BLaER1 treated with 17β-estradiol and CSF1 and Interleukin-3, amounts not matched to agents 10 nM and 100 nM (cell line): Measurements from ENCODE around the gene PHLPP1.

ENCODE experiments used
- H3K27ac ChIP-seq, 11 experiments: shearing (Covaris generic); formaldehyde crosslinking; 2 replicates each; pipeline ENCODE4 v1.8.1; 2022
- H3K27me3 ChIP-seq, 11 experiments: shearing (Covaris generic); formaldehyde crosslinking; 2 replicates each; pipeline ENCODE4 v1.8.1; 2022
- H3K36me3 ChIP-seq, 11 experiments: shearing (Covaris generic); formaldehyde crosslinking; 2 replicates each; pipeline ENCODE4 v1.8.1; 2022
- H3K4me1 ChIP-seq, 10 experiments: shearing (Covaris generic); formaldehyde crosslinking; 2 replicates each; pipeline ENCODE4 v1.8.1; 2022
- H3K4me2 ChIP-seq, 11 experiments: shearing (Covaris generic); formaldehyde crosslinking; 2 replicates each; pipeline ENCODE4 v1.8.1; 2022
- H3K4me3 ChIP-seq, 10 experiments: shearing (Covaris generic); formaldehyde crosslinking; 2 replicates each; pipeline ENCODE4 v1.8.1; 2022
- H3K9ac ChIP-seq, 11 experiments: shearing (Covaris generic); formaldehyde crosslinking; 2 replicates each; pipeline ENCODE4 v1.8.1; 2022
- H3K9me3 ChIP-seq, 11 experiments: shearing (Covaris generic); formaldehyde crosslinking; replicated peaks in 1 of 11; 2 replicates each; pipeline ENCODE4 v1.8.1; 2022
- H4K20me1 ChIP-seq, 11 experiments: shearing (Covaris generic); formaldehyde crosslinking; 2 replicates each; pipeline ENCODE4 v1.8.1; 2022
- Cebpa-rat ChIP-seq, 11 experiments: shearing (Covaris generic); IDR thresholded peaks; 2 replicates each; pipeline ENCODE4 v1.8.1; 2022

The PHLPP1 gene

GRCh38 chr18:63002803-63003445 is 287.6 kb downstream of the PHLPP1 start:
- peaks cover 10 to 42% (median 20%) of the 10 kb centered on the region in 10 experiments; a peak in 19 of 20 replicates for H3K4me1 ChIP-seq
- H3K9me3 ChIP-seq, result peaks cover 0 to 39% (median 18%) of the 10 kb centered on the region in 11 experiments; a peak in 13 of 22 replicates
- no peaks in the 10 kb centered on the region for H4K20me1 ChIP-seq
- no peak for TF ChIP-seq Cebpa-rat (IDR thresholded peaks at IDR 0.05)
- no peaks in the 10 kb centered on the region for H3K36me3 ChIP-seq
- no peak overlapping the region for H3K9ac ChIP-seq
- H3K4me3 ChIP-seq, result no peak overlapping the region
- no peak overlapping the region for H3K4me2 ChIP-seq
- no peak overlapping the region for H3K27ac ChIP-seq
- H3K27me3 ChIP-seq, result no peaks in the 10 kb centered on the region

GRCh38 chr18:63003899-63004298 is 288.6 kb downstream of the PHLPP1 start:
- H3K27ac ChIP-seq, result no peak overlapping the region
- H3K27me3 ChIP-seq, result no peaks in the 10 kb centered on the region
- no peak overlapping the region for H3K9ac ChIP-seq
- no peak for TF ChIP-seq Cebpa-rat (IDR thresholded peaks at IDR 0.05)
- H4K20me1 ChIP-seq, result no peaks in the 10 kb centered on the region
- peaks cover 0 to 39% (median 18%) of the 10 kb centered on the region in 11 experiments; a peak in 13 of 22 replicates for H3K9me3 ChIP-seq
- no peak overlapping the region for H3K4me3 ChIP-seq
- no peaks in the 10 kb centered on the region for H3K36me3 ChIP-seq
- no peak overlapping the region for H3K4me2 ChIP-seq
- peaks cover 2 to 32% (median 10%) of the 10 kb centered on the region in 10 experiments; a peak in 19 of 20 replicates for H3K4me1 ChIP-seq

- H3K9ac ChIP-seq, result no peak overlapping the region
- no peak for TF ChIP-seq Cebpa-rat (IDR thresholded peaks at IDR 0.05)
- no peaks in the 10 kb centered on the region for H3K36me3 ChIP-seq
- no peaks in the 10 kb centered on the region for H3K27me3 ChIP-seq
- H3K4me2 ChIP-seq, result peak overlapping the region in 6 of 11 experiments; percentile 1 to 24 (median 10); a peak in 4 of 22 replicates
- no peak overlapping the region for H3K4me3 ChIP-seq
- H3K27ac ChIP-seq, result no peak overlapping the region
- H3K4me1 ChIP-seq, result peaks cover 0 to 26% (median 3%) of the 10 kb centered on the region in 10 experiments; a peak in 9 of 20 replicates
- peaks cover 0 to 39% (median 18%) of the 10 kb centered on the region in 11 experiments; a peak in 13 of 22 replicates for H3K9me3 ChIP-seq
- H4K20me1 ChIP-seq, result no peaks in the 10 kb centered on the region
These were observed 289.2 kb downstream of the PHLPP1 start for GRCh38 chr18:63004466-63005089.

GRCh38 chr18:63005306-63005705 is 290.0 kb downstream of the PHLPP1 start:
- TF ChIP-seq Cebpa-rat (IDR thresholded peaks at IDR 0.05), result no peak
- Histone ChIP-seq H3K36me3 (no peaks in the 10 kb centered on the region), H3K4me2 (peak overlapping the region in 3 of 11 experiments; percentile 12 to 24 (median 20); a peak in 3 of 22 replicates), H3K9me3 (peaks cover 0 to 39% (median 18%) of the 10 kb centered on the region in 11 experiments; a peak in 13 of 22 replicates), H4K20me1 (no peaks in the 10 kb centered on the region), H3K9ac (no peak overlapping the region), H3K27ac (no peak overlapping the region), H3K27me3 (no peaks in the 10 kb centered on the region), H3K4me3 (no peak overlapping the region), H3K4me1 (peaks cover 0 to 25% (median 3%) of the 10 kb centered on the region in 10 experiments; a peak in 8 of 20 replicates)

GRCh38 chr18:63007231-63007630 is 291.9 kb downstream of the PHLPP1 start:
- no peak overlapping the region for H3K4me3 ChIP-seq
- H3K27me3 ChIP-seq, result no peaks in the 10 kb centered on the region
- no peak for TF ChIP-seq Cebpa-rat (IDR thresholded peaks at IDR 0.05)
- H3K9me3 ChIP-seq, result peaks cover 0 to 26% (median 11%) of the 10 kb centered on the region in 11 experiments; a peak in 13 of 22 replicates
- H3K9ac ChIP-seq, result no peak overlapping the region
- peaks cover 0 to 21% (median 3%) of the 10 kb centered on the region in 10 experiments; a peak in 8 of 20 replicates for H3K4me1 ChIP-seq
- H4K20me1 ChIP-seq, result no peaks in the 10 kb centered on the region
- no peaks in the 10 kb centered on the region for H3K36me3 ChIP-seq
- no peak overlapping the region for H3K4me2 ChIP-seq
- no peak overlapping the region for H3K27ac ChIP-seq

- H3K4me1 ChIP-seq, result peaks cover 0 to 10% (median 3%) of the 10 kb centered on the region in 10 experiments; a peak in 8 of 20 replicates
- H3K4me3 ChIP-seq, result no peak overlapping the region
- no peak overlapping the region for H3K9ac ChIP-seq
- no peaks in the 10 kb centered on the region for H4K20me1 ChIP-seq
- no peak for TF ChIP-seq Cebpa-rat (IDR thresholded peaks at IDR 0.05)
- peaks cover 0 to 4% (median 0%) of the 10 kb centered on the region in 11 experiments; a peak in 1 of 22 replicates for H3K36me3 ChIP-seq
- H3K27me3 ChIP-seq, result no peaks in the 10 kb centered on the region
- H3K27ac ChIP-seq, result no peak overlapping the region
- H3K9me3 ChIP-seq, result peaks cover 9 to 28% (median 23%) of the 10 kb centered on the region in 11 experiments
- no peak overlapping the region for H3K4me2 ChIP-seq
These were observed 300.9 kb downstream of the PHLPP1 start for GRCh38 chr18:63016270-63016669.

GRCh38 chr18:63017076-63017475 is 301.7 kb downstream of the PHLPP1 start:
- no peak overlapping the region for H3K4me3 ChIP-seq
- peaks cover 0 to 4% (median 0%) of the 10 kb centered on the region in 11 experiments; a peak in 1 of 22 replicates for H3K36me3 ChIP-seq
- peak overlapping the region in 2 of 11 experiments; percentile 2 to 19; a peak in 2 of 22 replicates for H3K4me2 ChIP-seq
- no peaks in the 10 kb centered on the region for H3K27me3 ChIP-seq
- H3K9me3 ChIP-seq, result peaks cover 9 to 28% (median 23%) of the 10 kb centered on the region in 11 experiments
- TF ChIP-seq Cebpa-rat (IDR thresholded peaks at IDR 0.05), result no peak
- H3K9ac ChIP-seq, result no peak overlapping the region
- H3K27ac ChIP-seq, result no peak overlapping the region
- H3K4me1 ChIP-seq, result peaks cover 0 to 10% (median 3%) of the 10 kb centered on the region in 10 experiments; a peak in 8 of 20 replicates
- H4K20me1 ChIP-seq, result no peaks in the 10 kb centered on the region

GRCh38 chr18:63017977-63018376 is 302.6 kb downstream of the PHLPP1 start:
- TF ChIP-seq Cebpa-rat (IDR thresholded peaks at IDR 0.05), result no peak
- no peak overlapping the region for H3K27ac ChIP-seq
- no peak overlapping the region for H3K4me3 ChIP-seq
- H3K9me3 ChIP-seq, result peaks cover 9 to 34% (median 25%) of the 10 kb centered on the region in 11 experiments
- H3K9ac ChIP-seq, result no peak overlapping the region
- peaks cover 0 to 4% (median 0%) of the 10 kb centered on the region in 11 experiments; a peak in 1 of 22 replicates for H3K36me3 ChIP-seq
- H3K4me1 ChIP-seq, result peaks cover 0 to 10% (median 3%) of the 10 kb centered on the region in 10 experiments; a peak in 8 of 20 replicates
- no peaks in the 10 kb centered on the region for H3K27me3 ChIP-seq
- no peak overlapping the region for H3K4me2 ChIP-seq
- H4K20me1 ChIP-seq, result no peaks in the 10 kb centered on the region

GRCh38 chr18:63022429-63023022 is 307.2 kb downstream of the PHLPP1 start:
- H3K4me2 ChIP-seq, result no peak overlapping the region
- peaks cover 9 to 32% (median 24%) of the 10 kb centered on the region in 11 experiments for H3K9me3 ChIP-seq
- peaks cover 0 to 8% (median 0%) of the 10 kb centered on the region in 10 experiments; a peak in 2 of 20 replicates for H3K4me1 ChIP-seq
- no peak overlapping the region for H3K9ac ChIP-seq
- H4K20me1 ChIP-seq, result no peaks in the 10 kb centered on the region; a peak in 1 of 22 replicates
- H3K4me3 ChIP-seq, result no peak overlapping the region
- no peak overlapping the region for H3K27ac ChIP-seq
- TF ChIP-seq Cebpa-rat (IDR thresholded peaks at IDR 0.05), result no peak
- no peaks in the 10 kb centered on the region for H3K27me3 ChIP-seq
- H3K36me3 ChIP-seq, result peaks cover 0 to 4% (median 0%) of the 10 kb centered on the region in 11 experiments; a peak in 1 of 22 replicates
